HCT116 (cell line): ENCODE data around the gene SLC35E2B. TPM values are rescaled to one million over a fixed set of nuclear protein-coding genes. Genes with fewer than 3 reads are reported as not detected.
"Not testable (repeated sequence)": the region's sequence is repeated elsewhere in the genome, so short reads cannot be mapped to it uniquely, and the experiment has no call there.

Experiments used
- ATAC-seq: fragments of 200-7000 bp; cut with Tn5 transposase; 2 replicates; pipeline ENCODE4 v1.9.1; 2020; ENCODE audit warnings: mild to moderate bottlenecking, moderate library complexity
- BruUV-seq: library from RNA; stranded (reverse); fragments of 400-500 nt; replicated peaks from 2 replicates; lab custom pipeline; 2021; lab: Mats Ljungman, UMichigan
- CTCF ChIA-PET: fragments of 300-600 bp; sonication (Branson Sonifier 250); formaldehyde crosslinking; loops from one replicate; lab custom pipeline; 2021; ENCODE audit warnings: antibody characterized with exemption; lab: Charles Lee
- POLR2A ChIA-PET: fragments of 300-600, 350-600 bp; sonication (Branson Sonifier 250); formaldehyde crosslinking; loops from one replicate; lab custom pipeline; 2021; ENCODE audit warnings: antibody characterized with exemption; lab: Charles Lee
- RAD21 ChIA-PET, 2 experiments: fragments of 300-600 bp; sonication (Branson Sonifier 250); formaldehyde crosslinking; loops; one replicate each; lab custom pipeline; 2023; ENCODE audit warnings: low total read pairs in 2 of 2; ENCODE audit not compliant: uncharacterized antibody in 2 of 2, unreplicated experiment in 2 of 2, low non-redundant PET in 1 of 2; lab: Charles Lee
- DNase-seq: peaks from one replicate; pipeline ENCODE4 v3.0.0-alpha.2; 2010; ENCODE audit warnings: low read depth, low spot score
- H2AFZ ChIP-seq: fragments of 200-600 bp; shearing (Covaris generic), sonication (generic); 2 replicates; pipeline ENCODE4 v1.6.1; 2017; ENCODE audit warnings: low read depth, mixed run types, mixed read lengths, antibody characterized with exemption, low read length; ENCODE audit not compliant: poor library complexity, severe bottlenecking
- H3K27ac ChIP-seq: 2 replicates; pipeline ENCODE4 v1.5.1; 2012; ENCODE audit warnings: low read depth, low read length
- H3K27me3 ChIP-seq: fragments of 200-600 bp; sonication (generic); 2 replicates; pipeline ENCODE4 v1.6.1; 2016; ENCODE audit warnings: mixed run types, low read length, mixed read lengths; ENCODE audit not compliant: insufficient read depth
- H3K36me3 ChIP-seq, 2 experiments: fragments of 200-500 bp in 1 of 2; fragments of 200-600 bp in 1 of 2; sonication (Bioruptor generic) in 1 of 2; sonication (generic) in 1 of 2; 2 replicates each; pipeline versions ENCODE4 v1.5.1 to v1.6.1; 2014 to 2016; ENCODE audit warnings: low read length in 2 of 2, inconsistent platforms in 1 of 2, mixed read lengths in 1 of 2, mixed run types in 1 of 2; ENCODE audit not compliant: insufficient read depth in 2 of 2, control insufficient read depth in 1 of 2
- H3K4me1 ChIP-seq, 2 experiments: fragments of 200-600 bp in 1 of 2; sonication (generic) in 1 of 2; 2 replicates each; pipeline versions ENCODE4 v1.5.1 to v1.6.1; 2012 to 2017; ENCODE audit warnings: low read length in 2 of 2, inconsistent platforms in 1 of 2, mild to moderate bottlenecking in 1 of 2, mixed read lengths in 1 of 2, mixed run types in 1 of 2, moderate library complexity in 1 of 2; ENCODE audit not compliant: insufficient read depth in 2 of 2, control insufficient read depth in 1 of 2
- H3K4me2 ChIP-seq: fragments of 200-600 bp; sonication (generic); 2 replicates; pipeline ENCODE4 v1.6.1; 2017; ENCODE audit warnings: mixed run types, low read length, mixed read lengths
- H3K4me3 ChIP-seq, 2 experiments: fragments of 200-600 bp in 1 of 2; sonication (generic) in 1 of 2; replicated peaks in 1 of 2; 2 replicates each; pipeline ENCODE4 v1.5.1; 2011 to 2016; ENCODE audit warnings: low read length in 2 of 2, control low read depth in 1 of 2, low read depth in 1 of 2, mild to moderate bottlenecking in 1 of 2, mixed read lengths in 1 of 2, mixed run types in 1 of 2
- H3K79me2 ChIP-seq: fragments of 200-600 bp; sonication (generic); 2 replicates; pipeline ENCODE4 v1.6.1; 2017; ENCODE audit warnings: mild to moderate bottlenecking, mixed run types, low read length, moderate library complexity, mixed read lengths; ENCODE audit not compliant: insufficient read depth
- H3K9ac ChIP-seq: fragments of 200-600 bp; sonication (generic); 2 replicates; pipeline ENCODE4 v1.6.1; 2016; ENCODE audit warnings: low read length, mixed read lengths
- H3K9me2 ChIP-seq: fragments of 200-600 bp; sonication (generic), shearing (Covaris generic); 2 replicates; pipeline ENCODE4 v1.6.1; 2017; ENCODE audit warnings: mixed run types, mild to moderate bottlenecking, moderate library complexity; ENCODE audit not compliant: insufficient read depth
- H3K9me3 ChIP-seq, 2 experiments: fragments of 200-500 bp in 1 of 2; fragments of 200-600 bp in 1 of 2; sonication (Bioruptor generic) in 1 of 2; sonication (generic) in 1 of 2; 2 replicates each; pipeline ENCODE4 v1.6.1; 2014 to 2017; ENCODE audit warnings: low read length in 2 of 2, mixed read lengths in 2 of 2, inconsistent platforms in 1 of 2, low read depth in 1 of 2, mild to moderate bottlenecking in 1 of 2, mixed run types in 1 of 2, moderate library complexity in 1 of 2; ENCODE audit not compliant: control insufficient read depth in 1 of 2, insufficient read depth in 1 of 2
- H4K20me1 ChIP-seq: fragments of 200-600 bp; sonication (generic), shearing (Covaris generic); 2 replicates; pipeline ENCODE4 v1.6.1; 2017; ENCODE audit warnings: mixed run types, mild to moderate bottlenecking, moderate library complexity; ENCODE audit not compliant: insufficient read depth
- CBX3 ChIP-seq: IDR thresholded peaks from 2 replicates; pipeline ENCODE4 v1.6.1; 2012; ENCODE audit warnings: low read depth
- EZH2phosphoT487 ChIP-seq: fragments of 200-600 bp; IDR thresholded peaks from 2 replicates; pipeline ENCODE4 v1.6.1; 2018; ENCODE audit warnings: antibody characterized with exemption, borderline replicate concordance
- SIN3A ChIP-seq: IDR thresholded peaks from 2 replicates; pipeline ENCODE4 v1.6.1; 2012; ENCODE audit warnings: low read depth
- ZBTB33 ChIP-seq: IDR thresholded peaks from 2 replicates; pipeline ENCODE4 v1.6.1; 2011; ENCODE audit warnings: mild to moderate bottlenecking, low read length, moderate library complexity; ENCODE audit not compliant: insufficient replicate concordance; ENCODE audit errors: extremely low read depth
- ZNF274 ChIP-seq: fragments of 200-500 bp; sonication (Bioruptor generic); IDR thresholded peaks from 2 replicates; pipeline ENCODE4 v1.6.1; 2014; ENCODE audit warnings: mild to moderate bottlenecking, low read depth, low read length, inconsistent platforms
- intact Hi-C: fragments of 100-400 bp; cut with micrococcal nuclease; formaldehyde crosslinking; loops from 2 replicates; pipeline ENCODE4 v1.10.0; 2022
- total RNA-seq: library from RNA; stranded (reverse); gene quantifications from one replicate; pipeline ENCODE4 v1.2.1, GENCODE V29; 2021; ENCODE audit not compliant: unreplicated experiment

Gene SLC35E2B
- total RNA-seq, 1 experiment from 2014 or later: 30.3 TPM

DNA sequence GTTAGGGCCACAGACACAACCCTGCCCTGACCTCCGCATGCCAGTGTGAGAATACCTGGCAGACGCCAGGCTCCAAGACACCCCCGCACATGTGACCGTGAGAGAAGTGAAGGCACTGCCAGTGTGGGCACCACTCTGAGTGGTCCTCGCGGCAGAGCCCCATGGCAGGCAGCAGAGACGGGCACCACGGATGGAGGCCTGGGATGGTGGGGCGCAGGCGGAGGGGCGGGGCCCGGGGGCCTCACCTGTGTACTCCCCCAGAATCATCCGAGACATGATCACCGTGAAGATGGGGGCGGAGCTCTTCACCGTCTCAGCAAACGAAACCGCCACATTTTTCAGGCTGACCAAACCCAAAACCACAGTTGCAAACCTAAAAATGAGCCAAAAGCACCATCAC lies 17.4 kb downstream of the SLC35E2B start:
- H3K4me2 ChIP-seq, H3K4me3 ChIP-seq, H4K20me1 ChIP-seq, intact Hi-C loops, ATAC-seq, H3K27me3 ChIP-seq, BruUV-seq, H2AFZ ChIP-seq, H3K36me3 ChIP-seq, H3K4me1 ChIP-seq, POLR2A ChIA-PET, H3K27ac ChIP-seq, CTCF ChIA-PET, H3K9ac ChIP-seq, RAD21 ChIA-PET, H3K9me2 ChIP-seq, DNase-seq, H3K9me3 ChIP-seq, H3K79me2 ChIP-seq: not testable (repeated sequence)

- ATAC-seq, H4K20me1 ChIP-seq, BruUV-seq, H3K9me3 ChIP-seq, DNase-seq, H3K9ac ChIP-seq, H3K27me3 ChIP-seq, H3K4me3 ChIP-seq, POLR2A ChIA-PET, CTCF ChIA-PET, H3K4me2 ChIP-seq, RAD21 ChIA-PET, H3K9me2 ChIP-seq, H3K27ac ChIP-seq, H3K36me3 ChIP-seq, H3K79me2 ChIP-seq, H2AFZ ChIP-seq, intact Hi-C loops, H3K4me1 ChIP-seq: not testable (repeated sequence)
Measured at GRCh38 chr1:1674806-1675205, 17.8 kb downstream of the SLC35E2B start.

DNA sequence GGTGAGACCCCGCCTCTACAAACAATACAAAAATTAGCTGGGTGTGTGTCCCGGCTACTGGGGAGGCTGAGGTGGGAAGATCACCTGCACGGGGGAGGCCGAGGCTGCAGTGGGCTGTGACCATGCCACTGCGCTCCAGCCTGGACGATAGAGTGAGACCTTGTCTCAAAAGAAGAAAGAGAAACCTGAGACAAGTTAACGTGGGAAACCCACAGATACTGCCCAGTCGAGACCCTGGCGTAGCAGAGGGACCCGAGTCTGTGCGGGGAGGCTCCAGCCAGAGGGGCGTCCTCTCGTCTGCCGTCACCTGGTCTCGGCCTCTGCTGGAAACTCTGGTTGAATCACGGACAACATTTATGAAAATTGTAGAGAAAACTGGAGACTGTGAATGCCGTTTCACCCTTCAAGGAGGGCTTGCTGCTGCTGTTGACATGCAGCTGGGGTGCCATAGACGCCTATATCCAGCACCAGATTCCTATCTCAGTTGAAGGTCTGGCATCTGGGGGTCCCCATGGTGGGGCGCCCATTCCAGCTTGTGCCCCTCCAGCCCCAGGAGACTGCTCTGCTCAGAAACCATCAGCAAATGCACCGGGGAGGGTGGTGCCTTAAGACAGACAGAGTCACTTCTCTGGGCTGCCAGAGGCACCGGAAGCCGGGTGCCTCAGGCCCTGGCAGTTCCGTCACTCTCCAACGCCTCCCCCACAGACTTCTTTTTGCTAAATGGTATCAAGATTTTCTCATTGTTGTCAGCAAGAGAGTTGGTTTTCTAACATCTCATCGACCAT lies 20.2 kb downstream of the SLC35E2B start:
- Histone ChIP-seq H3K4me3 (no peak overlapping the region), H3K4me2 (no peak overlapping the region), H3K9ac (no peak overlapping the region), H3K9me3 (no peaks in the 10 kb centered on the region), H3K36me3 (no peaks in the 10 kb centered on the region; a peak in 1 of 4 replicates), H3K4me1 (no peaks in the 10 kb centered on the region), H4K20me1 (no peaks in the 10 kb centered on the region), H3K27ac (no peak overlapping the region), H3K79me2 (no peaks in the 10 kb centered on the region), H3K9me2 (no peaks in the 10 kb centered on the region), H2AFZ (no peak overlapping the region), H3K27me3 (no peaks in the 10 kb centered on the region)
- intact Hi-C loops: no loop called here
- BruUV-seq: no TSS peak
- CTCF ChIA-PET: no interaction called here
- DNase-seq (no peak), ATAC-seq (no peak)
- POLR2A ChIA-PET: no interaction called here
- TF ChIP-seq SIN3A (no peak), EZH2phosphoT487 (no peak), ZNF274 (no peak), CBX3 (no peak), ZBTB33 (no peak)
- RAD21 ChIA-PET: no interaction called here
